ENCODE measurements around the gene CCT8.
"Not testable (repeated sequence)": the region's sequence is repeated elsewhere in the genome, so short reads cannot be mapped to it uniquely, and the experiment has no call there.

Gene CCT8

DNA sequence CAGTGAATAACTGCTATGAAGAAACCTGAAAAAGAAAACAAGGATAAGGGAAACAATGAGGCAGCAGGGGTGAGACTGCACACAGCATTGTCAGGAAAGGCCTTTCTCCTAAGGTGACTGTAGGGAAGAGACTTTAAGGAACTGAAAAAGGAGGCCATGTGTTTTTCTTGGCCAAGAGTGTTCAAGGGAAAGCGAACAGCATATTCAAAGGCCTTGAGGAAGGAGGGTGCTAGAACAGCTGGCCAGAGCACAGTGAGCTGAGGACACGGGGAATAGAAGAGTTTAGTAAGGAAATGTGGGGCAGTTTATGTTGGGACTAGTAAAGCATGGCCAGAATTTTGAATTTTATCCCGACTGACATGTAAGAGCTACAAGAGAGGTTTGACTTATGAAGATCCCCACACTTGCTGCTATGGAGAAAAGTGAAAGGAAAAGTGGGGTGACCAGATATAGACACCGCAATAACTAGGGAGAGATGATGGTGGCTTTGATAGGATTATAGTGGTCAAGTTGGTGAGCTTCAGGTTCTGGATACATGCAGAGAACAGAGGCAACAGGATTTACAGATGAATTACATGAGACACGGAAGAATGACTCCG, 55.7 kb downstream of the CCT8 start:
- no peak for DNase-seq

DNA sequence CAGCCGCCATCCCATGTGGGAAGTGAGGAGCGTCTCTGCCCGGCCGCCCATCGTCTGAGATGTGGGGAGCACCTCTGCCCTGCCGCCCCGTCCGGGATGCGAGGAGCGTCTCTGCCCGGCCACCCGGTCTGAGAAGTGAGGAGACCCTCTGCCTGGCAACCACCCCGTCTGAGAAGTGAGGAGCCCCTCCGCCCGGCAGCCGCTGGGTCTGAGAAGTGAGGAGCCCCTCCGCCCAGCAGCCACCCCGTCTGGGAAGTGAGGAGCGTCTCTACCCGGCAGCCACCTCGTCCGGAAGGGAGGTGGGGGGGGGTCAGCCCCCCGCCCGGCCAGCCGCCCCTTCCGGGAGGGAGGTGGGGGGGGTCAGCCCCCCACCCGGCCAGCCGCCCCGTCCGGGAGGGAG, 62.2 kb downstream of the CCT8 start:
- DNase-seq, result not testable (repeated sequence)

DNA sequence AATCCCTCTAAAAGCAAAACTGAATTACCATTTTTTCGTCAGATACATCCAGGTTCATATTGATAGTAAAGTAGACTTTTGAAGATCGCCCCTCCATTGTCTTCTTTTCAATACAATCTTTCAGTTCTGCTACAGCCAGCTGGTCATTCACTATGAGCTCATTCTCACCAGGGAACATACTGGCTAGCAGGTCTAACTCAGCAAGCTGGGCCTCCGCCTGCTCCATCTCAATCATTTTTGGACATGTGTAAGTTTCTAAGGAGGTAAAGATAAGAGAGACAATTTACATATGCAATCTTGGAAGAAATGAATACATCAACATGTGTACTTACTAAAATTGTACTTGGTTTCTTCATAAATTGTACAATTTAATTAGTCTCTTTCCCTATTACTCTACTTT, 65.1 kb downstream of the CCT8 start:
- DNase-seq, result no peak

DNA sequence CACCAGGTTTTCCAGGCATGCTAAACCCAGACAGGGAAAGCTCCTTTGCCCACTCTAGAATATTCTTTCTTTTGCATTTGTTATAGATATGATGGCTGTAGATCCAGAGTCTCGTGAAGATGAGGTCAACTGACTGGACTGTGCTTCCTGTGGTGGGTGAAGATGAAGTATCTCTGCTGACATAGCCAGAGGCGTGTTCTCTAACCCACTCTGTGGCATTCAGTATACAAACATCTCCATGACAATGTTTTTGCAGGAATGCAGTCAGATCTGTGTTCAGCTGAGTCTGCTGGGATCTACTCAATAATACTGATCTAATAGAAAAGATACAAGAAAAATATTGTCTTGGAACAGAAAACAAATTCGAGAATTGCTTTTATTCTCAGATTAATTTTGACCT, 65.6 kb downstream of the CCT8 start:
- no peak for DNase-seq

DNA sequence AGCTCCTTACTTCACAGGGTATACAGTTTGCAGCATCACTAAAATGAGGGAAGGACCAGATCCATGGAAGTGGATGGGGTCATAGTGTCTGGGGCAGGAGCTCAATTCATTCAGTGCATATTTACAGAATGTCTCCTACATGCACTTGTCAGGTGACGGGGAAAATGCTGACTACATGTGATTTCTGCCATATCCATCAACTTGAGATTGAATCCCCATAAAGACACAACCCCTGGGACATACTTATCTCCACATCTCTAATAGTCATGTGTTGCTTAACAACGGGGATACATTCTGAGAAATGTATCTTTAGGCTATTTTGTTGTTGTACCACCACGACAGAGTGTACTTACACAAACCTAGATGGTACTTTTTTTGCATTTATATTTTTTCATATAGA, 66.3 kb downstream of the CCT8 start:
- no peak for DNase-seq
